HG03196 (cell line): Measurements from ENCODE around the gene LDHAL6B.
"Not testable (repeated sequence)": the region's sequence is repeated elsewhere in the genome, so short reads cannot be mapped to it uniquely, and the experiment has no call there.

Experiments
- ATAC-seq: cut with Tn5 transposase; IDR thresholded peaks from one replicate; pipeline ENCODE4 v1.9.1; 2021; ENCODE audit not compliant: unreplicated experiment

Gene LDHAL6B

GRCh38 chr15:59206623-59207183 lies at the start of gene LDHAL6B:
Gene LDHAL6B (plus strand): TSS chr15:59206843. CDS start chr15:59206941, 98 bp downstream.
- ATAC-seq, result no peak

GRCh38 chr15:59157396-59157795 lies 49.2 kb upstream of the LDHAL6B start:
- ATAC-seq, result no peak

- no peak for ATAC-seq
Observed at GRCh38 chr15:59157840-59158700, 48.6 kb upstream of the LDHAL6B start.

GRCh38 chr15:59158701-59159034 lies 48.0 kb upstream of the LDHAL6B start:
- no peak for ATAC-seq

GRCh38 chr15:59159210-59159609 lies 47.4 kb upstream of the LDHAL6B start:
- ATAC-seq, result no peak

- no peak for ATAC-seq
Observed at GRCh38 chr15:59160880-59161593, 45.6 kb upstream of the LDHAL6B start.

GRCh38 chr15:59162080-59162479 lies 44.6 kb upstream of the LDHAL6B start:
- not testable (repeated sequence) for ATAC-seq

- no peak for ATAC-seq
Observed at GRCh38 chr15:59165726-59166125, 40.9 kb upstream of the LDHAL6B start.

GRCh38 chr15:59166166-59166565 lies 40.5 kb upstream of the LDHAL6B start:
- no peak for ATAC-seq

GRCh38 chr15:59166601-59167265 lies 39.9 kb upstream of the LDHAL6B start:
- no peak for ATAC-seq

GRCh38 chr15:59168536-59168935 lies 38.1 kb upstream of the LDHAL6B start:
- ATAC-seq, result no peak

GRCh38 chr15:59169251-59169708 lies 37.4 kb upstream of the LDHAL6B start:
- ATAC-seq, result no peak

- ATAC-seq, result no peak
Observed at GRCh38 chr15:59170295-59171066, 36.2 kb upstream of the LDHAL6B start.

GRCh38 chr15:59171067-59171397 lies 35.6 kb upstream of the LDHAL6B start:
- no peak for ATAC-seq

GRCh38 chr15:59172289-59172901 lies 34.2 kb upstream of the LDHAL6B start:
- no peak for ATAC-seq

GRCh38 chr15:59173194-59173593 lies 33.4 kb upstream of the LDHAL6B start:
- no peak for ATAC-seq

- ATAC-seq, result no peak
Observed at GRCh38 chr15:59174151-59174834, 32.4 kb upstream of the LDHAL6B start.

- ATAC-seq, result no peak
Observed at GRCh38 chr15:59174835-59175831, 31.5 kb upstream of the LDHAL6B start.
